Esophagus muscularis mucosa (tissue), 4 donors: ENCODE results near the gene ANTXRL. TPM values are rescaled to one million over a fixed set of nuclear protein-coding genes. Genes with fewer than 3 reads are reported as not detected.
"Not testable (repeated sequence)": the region's sequence is repeated elsewhere in the genome, so short reads cannot be mapped to it uniquely, and the experiment has no call there.

Source experiments
- DNase-seq: peaks from one replicate; pipeline ENCODE4 v3.0.0-alpha.2; 2017; ENCODE audit errors: extremely low spot score
- H3K27ac ChIP-seq, 4 donors: fragments of 200-600 bp; sonication (generic); replicated peaks in 1 of 4; 1 replicate in 3 of 4; 2 replicates in 1 of 4; pipeline ENCODE4 v1.5.1; 2016 to 2019; ENCODE audit warnings: mild to moderate bottlenecking in 1 of 4
- H3K27me3 ChIP-seq, 4 donors: fragments of 200-600 bp; sonication (generic); one replicate each; pipeline versions ENCODE4 v1.5.1 to v1.6.0; 2016 to 2019
- H3K36me3 ChIP-seq, 4 donors: fragments of 200-600 bp; sonication (generic); one replicate each; pipeline ENCODE4 v1.5.1; 2016 to 2019
- H3K4me1 ChIP-seq, 4 donors: fragments of 200-600 bp; sonication (generic); one replicate each; pipeline ENCODE4 v1.5.1; 2016 to 2019
- H3K4me3 ChIP-seq, 4 donors: fragments of 200-600 bp; sonication (generic); 1 replicate in 2 of 4; 2 replicates in 2 of 4; pipeline ENCODE4 v1.5.1; 2016 to 2019; ENCODE audit warnings: mild to moderate bottlenecking in 4 of 4, moderate library complexity in 1 of 4
- H3K9me3 ChIP-seq, 4 donors: fragments of 200-600 bp; sonication (generic); 1 replicate in 3 of 4; 2 replicates in 1 of 4; pipeline ENCODE4 v1.5.1; 2016 to 2019
- CTCF ChIP-seq, 3 experiments: fragments of 200-600 bp in 2 of 3; fragments of 450-650 bp in 1 of 3; sonication (generic) in 2 of 3; IDR thresholded peaks; one replicate each; pipeline ENCODE4 v1.5.1; 2017 to 2019; ENCODE audit warnings: antibody characterized with exemption in 3 of 3, mild to moderate bottlenecking in 2 of 3, moderate library complexity in 1 of 3
- EP300 ChIP-seq: sonication (generic); formaldehyde crosslinking; IDR thresholded peaks from one replicate; pipeline ENCODE4 v1.6.1; 2017; ENCODE audit warnings: antibody characterized with exemption
- POLR2A ChIP-seq: fragments of 450-650 bp; IDR thresholded peaks from one replicate; pipeline ENCODE4 v1.6.1; 2017; ENCODE audit warnings: antibody characterized with exemption, moderate library complexity, mild to moderate bottlenecking, low read depth
- POLR2AphosphoS5 ChIP-seq, 2 donors: sonication (generic); formaldehyde crosslinking; IDR thresholded peaks; one replicate each; pipeline ENCODE4 v1.6.1; 2017; ENCODE audit warnings: antibody characterized with exemption in 2 of 2
- WGBS: methylation state at CpG from one replicate; pipeline ENCODE4 v1.1.5; 2018; 5-methylcytosine and 5-hydroxymethylcytosine counted together
- intact Hi-C: fragments of 100-400 bp; cut with DNase I; formaldehyde crosslinking; loops from one replicate; pipeline ENCODE4 v1.15.1; 2023
- total RNA-seq, 4 donors: library from RNA; depleted of rRNA; stranded (reverse); fragments of >200 nt; gene quantifications; one replicate each; pipeline versions ENCODE4 v1.1.0 to v1.2.1, GENCODE V29; 2016

Gene ANTXRL
- total RNA-seq, 4 donors from 2014 or later: not detected

- Histone ChIP-seq H3K36me3 (no peaks in the 10 kb centered on the region), H3K27ac (no peak overlapping the region), H3K27me3 (peaks cover 0 to 12% (median 0%) of the 10 kb centered on the region in 4 donors), H3K4me3 (no peak overlapping the region), H3K4me1 (peaks cover 0 to 10% (median 0%) of the 10 kb centered on the region in 4 donors), H3K9me3 (no peaks in the 10 kb centered on the region)
- intact Hi-C loops: no loop called here
- DNase-seq: no peak
- TF ChIP-seq POLR2A: no peak
- no peak for TF ChIP-seq CTCF (IDR thresholded peaks at IDR 0.05)
- no peak for TF ChIP-seq EP300
- no peak for TF ChIP-seq POLR2AphosphoS5 (IDR thresholded peaks at IDR 0.05)
- 96% methylated on average over 7 of the region's 8 CpGs for WGBS
These were observed 7.9 kb downstream of the ANTXRL start for GRCh38 chr10:46294641-46295220.

GRCh38 chr10:46295350-46296010 is 8.7 kb downstream of the ANTXRL start:
- peaks cover 0 to 12% (median 0%) of the 10 kb centered on the region in 4 donors for H3K27me3 ChIP-seq
- H3K4me3 ChIP-seq, intact Hi-C loops, H3K9me3 ChIP-seq, H3K27ac ChIP-seq, H3K36me3 ChIP-seq, DNase-seq, H3K4me1 ChIP-seq: not testable (repeated sequence)
- WGBS: 86% methylated on average over 3 of the region's 3 CpGs

- DNase-seq, H3K4me1 ChIP-seq, H3K36me3 ChIP-seq, H3K9me3 ChIP-seq, H3K27ac ChIP-seq, intact Hi-C loops, H3K4me3 ChIP-seq: not testable (repeated sequence)
- WGBS: 92% methylated on average over 2 of the region's 4 CpGs
- H3K27me3 ChIP-seq: peaks cover 0 to 12% (median 0%) of the 10 kb centered on the region in 4 donors
These were observed 9.3 kb downstream of the ANTXRL start for GRCh38 chr10:46296086-46296485.

- intact Hi-C loops: no loop called here
- no peak for DNase-seq
- Histone ChIP-seq H3K27ac (no peak overlapping the region), H3K36me3 (no peaks in the 10 kb centered on the region), H3K9me3 (no peaks in the 10 kb centered on the region), H3K27me3 (peaks cover 0 to 12% (median 0%) of the 10 kb centered on the region in 4 donors), H3K4me3 (no peak overlapping the region), H3K4me1 (peaks cover 0 to 8% (median 0%) of the 10 kb centered on the region in 4 donors)
- WGBS: 68% methylated on average over 5 of the region's 5 CpGs
- TF ChIP-seq EP300: no peak
- no peak for TF ChIP-seq CTCF (IDR thresholded peaks at IDR 0.05)
- no peak for TF ChIP-seq POLR2A
- no peak for TF ChIP-seq POLR2AphosphoS5 (IDR thresholded peaks at IDR 0.05)
These were observed 9.9 kb downstream of the ANTXRL start for GRCh38 chr10:46296641-46297141.

GRCh38 chr10:46297406-46298204 is 10.8 kb downstream of the ANTXRL start:
- TF ChIP-seq CTCF (IDR thresholded peaks at IDR 0.05) (no peak), POLR2A (no peak), EP300 (no peak)
- no peaks in the 10 kb centered on the region for H3K9me3 ChIP-seq
- DNase-seq: no peak
- peaks cover 0 to under 1% (median 0%) of the 10 kb centered on the region in 4 donors for H3K4me1 ChIP-seq
- intact Hi-C loops: no loop called here
- H3K36me3 ChIP-seq: no peaks in the 10 kb centered on the region
- H3K4me3 ChIP-seq: no peak overlapping the region
- no peak overlapping the region for H3K27ac ChIP-seq
- peaks cover 0 to 12% (median 0%) of the 10 kb centered on the region in 4 donors for H3K27me3 ChIP-seq
- 67% methylated on average over 6 of the region's 16 CpGs for WGBS
